WERI-Rb-1 (cell line): ENCODE data around the gene DHX57.

Source experiments
- DNase-seq: peaks from one replicate; pipeline ENCODE4 v3.0.0-alpha.2; 2020
- H3K27ac ChIP-seq: fragments of 250-450 bp; sonication (Bioruptor Pico); 2 replicates; pipeline ENCODE4 v1.5.1; 2020; ENCODE audit warnings: mild to moderate bottlenecking, moderate library complexity
- H3K27me3 ChIP-seq: fragments of 250-450 bp; sonication (Bioruptor Pico); 2 replicates; pipeline ENCODE4 v1.5.1; 2021; ENCODE audit warnings: mild to moderate bottlenecking, low read depth, moderate library complexity; ENCODE audit not compliant: insufficient read depth, severe bottlenecking
- H3K36me3 ChIP-seq: fragments of 250-450 bp; sonication (Bioruptor Pico); 2 replicates; pipeline ENCODE4 v1.5.1; 2020; ENCODE audit warnings: mild to moderate bottlenecking, moderate library complexity
- H3K4me3 ChIP-seq: 2 replicates; pipeline ENCODE4 v1.5.1; 2011; ENCODE audit warnings: low read depth, mild to moderate bottlenecking, control low read depth, low read length
- H3K9me3 ChIP-seq: fragments of 250-450 bp; sonication (Bioruptor Pico); 2 replicates; pipeline ENCODE4 v1.5.1; 2021; ENCODE audit warnings: mild to moderate bottlenecking, moderate library complexity; ENCODE audit not compliant: severe bottlenecking
- CTCF ChIP-seq: IDR thresholded peaks from 2 replicates; pipeline ENCODE4 v1.5.1; 2011; ENCODE audit warnings: low read depth, mild to moderate bottlenecking, control low read depth, inconsistent platforms, low read length

The DHX57 gene

GRCh38 chr2:38823386-38823785, 52.3 kb downstream of the DHX57 start:
- no peaks in the 10 kb centered on the region for H3K9me3 ChIP-seq
- no peaks in the 10 kb centered on the region for H3K27me3 ChIP-seq
- no peak for TF ChIP-seq CTCF
- no peak for DNase-seq
- no peak overlapping the region for H3K27ac ChIP-seq
- H3K36me3 ChIP-seq: peaks cover 68% of the 10 kb centered on the region
- H3K4me3 ChIP-seq: no peak overlapping the region

- H3K36me3 ChIP-seq: peaks cover 77% of the 10 kb centered on the region
- H3K4me3 ChIP-seq: no peak overlapping the region
- no peak overlapping the region for H3K27ac ChIP-seq
- no peak for DNase-seq
- H3K9me3 ChIP-seq: no peaks in the 10 kb centered on the region
- no peak for TF ChIP-seq CTCF
- H3K27me3 ChIP-seq: no peaks in the 10 kb centered on the region
Measured at GRCh38 chr2:38818565-38818964, 57.2 kb downstream of the DHX57 start.

- no peak overlapping the region for H3K4me3 ChIP-seq
- H3K27ac ChIP-seq: no peak overlapping the region
- peaks cover 81% of the 10 kb centered on the region for H3K36me3 ChIP-seq
- TF ChIP-seq CTCF: no peak
- no peaks in the 10 kb centered on the region for H3K9me3 ChIP-seq
- DNase-seq: no peak
- H3K27me3 ChIP-seq: no peaks in the 10 kb centered on the region
Measured at GRCh38 chr2:38815936-38816335, 59.8 kb downstream of the DHX57 start.

- DNase-seq: no peak
- H3K4me3 ChIP-seq: no peak overlapping the region
- H3K27me3 ChIP-seq: no peaks in the 10 kb centered on the region
- TF ChIP-seq CTCF: no peak
- peaks cover 64% of the 10 kb centered on the region for H3K36me3 ChIP-seq
- no peak overlapping the region for H3K27ac ChIP-seq
- H3K9me3 ChIP-seq: no peaks in the 10 kb centered on the region
Measured at GRCh38 chr2:38810488-38810887, 65.2 kb downstream of the DHX57 start.

- DNase-seq: no peak
- Histone ChIP-seq H3K27me3 (no peaks in the 10 kb centered on the region), H3K4me3 (no peak overlapping the region), H3K36me3 (peaks cover 64% of the 10 kb centered on the region), H3K27ac (no peak overlapping the region), H3K9me3 (no peaks in the 10 kb centered on the region)
- TF ChIP-seq CTCF: no peak
Measured at GRCh38 chr2:38808677-38809076, 67.1 kb downstream of the DHX57 start.

GRCh38 chr2:38806733-38807059, 69.0 kb downstream of the DHX57 start:
- Histone ChIP-seq H3K4me3 (no peak overlapping the region), H3K27me3 (no peaks in the 10 kb centered on the region), H3K36me3 (peaks cover 53% of the 10 kb centered on the region), H3K27ac (no peak overlapping the region), H3K9me3 (no peaks in the 10 kb centered on the region)
- DNase-seq: no peak
- TF ChIP-seq CTCF: no peak
